Esophagus muscularis mucosa (tissue), 4 donors: ENCODE measurements around the gene SOBP.

ENCODE experiments used
- EP300 ChIP-seq: sonication (generic); formaldehyde crosslinking; IDR thresholded peaks from one replicate; pipeline ENCODE4 v1.6.1; 2017; ENCODE audit warnings: antibody characterized with exemption
- POLR2A ChIP-seq: fragments of 450-650 bp; IDR thresholded peaks from one replicate; pipeline ENCODE4 v1.6.1; 2017; ENCODE audit warnings: antibody characterized with exemption, moderate library complexity, mild to moderate bottlenecking, low read depth
- TF ChIP-seq, protein P1 (sequence below), 3 experiments: fragments of 200-600 bp in 2 of 3; fragments of 450-650 bp in 1 of 3; sonication (generic) in 2 of 3; IDR thresholded peaks; one replicate each; pipeline ENCODE4 v1.5.1; 2017 to 2019; ENCODE audit warnings: antibody characterized with exemption in 3 of 3, mild to moderate bottlenecking in 2 of 3, moderate library complexity in 1 of 3

DNA sequence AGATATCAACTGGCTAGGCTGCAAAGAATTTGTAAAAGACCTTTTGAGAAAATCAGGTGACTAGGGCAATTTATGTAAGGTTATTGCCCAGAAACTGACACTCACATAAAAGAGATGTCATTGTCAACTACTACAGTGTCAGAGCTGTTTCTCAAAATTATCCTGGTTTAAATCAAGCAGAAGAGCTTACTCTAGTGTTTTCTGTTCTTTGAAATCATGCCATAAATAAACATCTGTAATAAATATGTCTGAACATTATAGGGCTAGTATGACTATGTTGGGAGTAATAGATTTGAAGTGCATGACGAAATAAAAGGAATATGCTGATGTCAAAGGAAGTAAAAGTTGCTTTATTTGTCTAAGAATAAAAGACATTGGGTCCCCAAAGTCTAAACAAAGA is 19.6 kb upstream of the SOBP start:
- TF ChIP-seq, protein P1, sequence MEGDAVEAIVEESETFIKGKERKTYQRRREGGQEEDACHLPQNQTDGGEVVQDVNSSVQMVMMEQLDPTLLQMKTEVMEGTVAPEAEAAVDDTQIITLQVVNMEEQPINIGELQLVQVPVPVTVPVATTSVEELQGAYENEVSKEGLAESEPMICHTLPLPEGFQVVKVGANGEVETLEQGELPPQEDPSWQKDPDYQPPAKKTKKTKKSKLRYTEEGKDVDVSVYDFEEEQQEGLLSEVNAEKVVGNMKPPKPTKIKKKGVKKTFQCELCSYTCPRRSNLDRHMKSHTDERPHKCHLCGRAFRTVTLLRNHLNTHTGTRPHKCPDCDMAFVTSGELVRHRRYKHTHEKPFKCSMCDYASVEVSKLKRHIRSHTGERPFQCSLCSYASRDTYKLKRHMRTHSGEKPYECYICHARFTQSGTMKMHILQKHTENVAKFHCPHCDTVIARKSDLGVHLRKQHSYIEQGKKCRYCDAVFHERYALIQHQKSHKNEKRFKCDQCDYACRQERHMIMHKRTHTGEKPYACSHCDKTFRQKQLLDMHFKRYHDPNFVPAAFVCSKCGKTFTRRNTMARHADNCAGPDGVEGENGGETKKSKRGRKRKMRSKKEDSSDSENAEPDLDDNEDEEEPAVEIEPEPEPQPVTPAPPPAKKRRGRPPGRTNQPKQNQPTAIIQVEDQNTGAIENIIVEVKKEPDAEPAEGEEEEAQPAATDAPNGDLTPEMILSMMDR (IDR thresholded peaks at IDR 0.05) = no peak
- TF ChIP-seq EP300 (no peak), POLR2A (no peak)
